H1 (cell line): ENCODE data around the gene SLC25A42. TPM values are rescaled to one million over a fixed set of nuclear protein-coding genes. Genes with fewer than 3 reads are reported as not detected.

Experiments used
- CTCF ChIA-PET: fragments of 300-600 bp; sonication (Branson Sonifier 250); formaldehyde crosslinking; loops from one replicate; lab custom pipeline; 2021; ENCODE audit not compliant: partially characterized antibody; lab: Charles Lee
- POLR2A ChIA-PET: fragments of 300-600 bp; sonication (Branson Sonifier 250); formaldehyde crosslinking; loops from one replicate; lab custom pipeline; 2021; ENCODE audit warnings: inconsistent platforms; ENCODE audit not compliant: partially characterized antibody; lab: Charles Lee
- DNase-seq, 2 experiments: peaks; one replicate each; pipeline versions ENCODE4 v3.0.0 to v3.0.0-alpha.2; 2010 to 2022; ENCODE audit warnings: low spot score in 2 of 2, low read depth in 1 of 2, mixed read lengths in 1 of 2
- FAIRE-seq: peaks from 2 replicates; lab custom pipeline; 2011; peaks lifted over from hg19 to GRCh38; lab: Jason Lieb, UNC
- H2AFZ ChIP-seq: 2 replicates; pipeline ENCODE4 v1.8.1; 2012; ENCODE audit warnings: low read length, inconsistent platforms
- H2AK5ac ChIP-seq: 2 replicates; pipeline ENCODE4 v1.6.1; 2013; ENCODE audit warnings: low read depth, low read length
- H2BK120ac ChIP-seq: replicated peaks from 2 replicates; pipeline ENCODE3; 2013; ENCODE audit warnings: low read depth, low read length, inconsistent platforms
- H2BK12ac ChIP-seq: 2 replicates; pipeline ENCODE4 v1.6.1; 2013; ENCODE audit warnings: low read depth, low read length
- H2BK15ac ChIP-seq: 2 replicates; pipeline ENCODE4 v1.6.1; 2013; ENCODE audit warnings: low read length
- H2BK20ac ChIP-seq: 2 replicates; pipeline ENCODE4 v1.6.1; 2013; ENCODE audit warnings: low read length
- H2BK5ac ChIP-seq: 2 replicates; pipeline ENCODE4 v1.6.1; 2013; ENCODE audit warnings: low read depth, low read length
- H3K14ac ChIP-seq: 2 replicates; pipeline ENCODE4 v1.6.1; 2013; ENCODE audit warnings: inconsistent platforms; ENCODE audit not compliant: insufficient read length
- H3K18ac ChIP-seq: 2 replicates; pipeline ENCODE4 v1.6.1; 2013; ENCODE audit warnings: low read length; ENCODE audit errors: extremely low read depth
- H3K23ac ChIP-seq: 2 replicates; pipeline ENCODE4 v1.6.1; 2013; ENCODE audit warnings: inconsistent platforms; ENCODE audit not compliant: insufficient read length
- H3K23me2 ChIP-seq: 2 replicates; pipeline ENCODE4 v1.6.1; 2013; ENCODE audit warnings: low read depth, low read length
- H3K27ac ChIP-seq: 2 replicates; pipeline ENCODE4 v1.6.1; 2011; ENCODE audit warnings: low read depth, low read length, inconsistent platforms
- H3K27me3 ChIP-seq, 4 experiments: replicated peaks in 1 of 4; 1 replicate in 1 of 4; 2 replicates in 3 of 4; pipeline versions ENCODE4 v1.6.1 to v1.8.1; 2011 to 2013; ENCODE audit warnings: low read length in 3 of 4, mild to moderate bottlenecking in 3 of 4, inconsistent platforms in 2 of 4, mixed read lengths in 2 of 4, moderate library complexity in 1 of 4; ENCODE audit not compliant: control insufficient read depth in 3 of 4, insufficient read depth in 3 of 4; ENCODE audit errors: extremely low read depth in 1 of 4
- H3K36me3 ChIP-seq, 4 experiments: 2 replicates each; pipeline versions ENCODE4 v1.6.1 to v1.8.1; 2011 to 2013; ENCODE audit warnings: mild to moderate bottlenecking in 4 of 4, low read length in 3 of 4, moderate library complexity in 2 of 4, control low read depth in 1 of 4, inconsistent platforms in 1 of 4; ENCODE audit not compliant: insufficient read depth in 4 of 4, control insufficient read depth in 2 of 4
- H3K4ac ChIP-seq: replicated peaks from 2 replicates; pipeline ENCODE3; 2013; ENCODE audit warnings: low read length, low read depth, mixed read lengths, inconsistent platforms; ENCODE audit not compliant: insufficient read length
- H3K4me1 ChIP-seq, 4 experiments: replicated peaks in 1 of 4; 1 replicate in 1 of 4; 2 replicates in 3 of 4; pipeline versions ENCODE4 v1.6.1 to v1.8.1; 2011 to 2013; ENCODE audit warnings: low read length in 3 of 4, inconsistent platforms in 2 of 4, mixed read lengths in 1 of 4; ENCODE audit not compliant: insufficient read depth in 4 of 4, control insufficient read depth in 3 of 4
- H3K4me2 ChIP-seq, 2 experiments: 2 replicates each; pipeline versions ENCODE4 v1.6.1 to v1.8.1; 2011 to 2013; ENCODE audit warnings: low read depth in 2 of 2, low read length in 2 of 2, control low read depth in 1 of 2, inconsistent platforms in 1 of 2, mild to moderate bottlenecking in 1 of 2; ENCODE audit not compliant: insufficient read depth in 1 of 2
- H3K4me3 ChIP-seq, 4 experiments: fragments of 200-600, 300-600 bp in 1 of 4; sonication (generic), shearing (Covaris generic), sonication (Bioruptor Twin) in 1 of 4; 2 replicates each; pipeline versions ENCODE4 v1.5.1 to v1.8.1; 2011 to 2016; ENCODE audit warnings: low read length in 4 of 4, low read depth in 3 of 4, control low read depth in 2 of 4, inconsistent platforms in 2 of 4, mild to moderate bottlenecking in 2 of 4, mixed read lengths in 1 of 4, moderate library complexity in 1 of 4; ENCODE audit not compliant: insufficient read depth in 2 of 4; ENCODE audit errors: extremely low read depth in 1 of 4
- H3K56ac ChIP-seq: replicated peaks from 2 replicates; pipeline ENCODE3; 2013; ENCODE audit warnings: low read depth, mild to moderate bottlenecking, mixed read lengths, low read length, inconsistent platforms; ENCODE audit not compliant: insufficient read length
- H3K79me1 ChIP-seq: 2 replicates; pipeline ENCODE4 v1.6.1; 2013; ENCODE audit warnings: low read depth, low read length, control low read depth
- H3K79me2 ChIP-seq, 2 experiments: 2 replicates each; pipeline versions ENCODE4 v1.6.1 to v1.8.1; 2012 to 2013; ENCODE audit warnings: low read length in 2 of 2, mild to moderate bottlenecking in 2 of 2, inconsistent platforms in 1 of 2; ENCODE audit not compliant: insufficient read depth in 2 of 2, control insufficient read depth in 1 of 2
- H3K9ac ChIP-seq, 4 experiments: replicated peaks in 1 of 4; 1 replicate in 1 of 4; 2 replicates in 3 of 4; pipeline versions ENCODE4 v1.6.1 to v1.8.1; 2011 to 2013; ENCODE audit warnings: low read depth in 3 of 4, low read length in 3 of 4, control low read depth in 2 of 4, mild to moderate bottlenecking in 2 of 4, moderate library complexity in 2 of 4, inconsistent platforms in 1 of 4; ENCODE audit errors: extremely low read depth in 1 of 4
- H3K9me3 ChIP-seq, 2 experiments: 2 replicates each; pipeline versions ENCODE4 v1.6.1 to v1.8.1; 2012 to 2013; ENCODE audit warnings: mild to moderate bottlenecking in 2 of 2, moderate library complexity in 2 of 2, control low read depth in 1 of 2, inconsistent platforms in 1 of 2, low read depth in 1 of 2, low read length in 1 of 2, mixed read lengths in 1 of 2; ENCODE audit not compliant: insufficient read depth in 2 of 2
- H4K20me1 ChIP-seq, 2 experiments: replicated peaks in 1 of 2; 2 replicates each; pipeline versions ENCODE3 to v1.8.1; 2011 to 2013; ENCODE audit warnings: inconsistent platforms in 2 of 2, low read length in 2 of 2, mild to moderate bottlenecking in 1 of 2; ENCODE audit not compliant: insufficient read depth in 2 of 2, control insufficient read depth in 1 of 2
- H4K5ac ChIP-seq: 2 replicates; pipeline ENCODE4 v1.6.1; 2013; ENCODE audit warnings: low read length, low read depth, mixed read lengths, inconsistent platforms; ENCODE audit not compliant: insufficient read length
- H4K8ac ChIP-seq: 2 replicates; pipeline ENCODE4 v1.8.0; 2013; ENCODE audit warnings: mild to moderate bottlenecking, moderate library complexity, low read length, inconsistent platforms; ENCODE audit not compliant: insufficient read depth; ENCODE audit errors: extremely low read depth
- H4K91ac ChIP-seq: replicated peaks from 2 replicates; pipeline ENCODE3; 2013; ENCODE audit warnings: low read length, mixed read lengths, inconsistent platforms; ENCODE audit not compliant: insufficient read length
- ASH2L ChIP-seq: fragments of 200-600, 300-600 bp; sonication (generic); IDR thresholded peaks from one replicate; pipeline ENCODE4 v1.7.1; 2017; ENCODE audit warnings: low read length
- BACH1 ChIP-seq: IDR thresholded peaks from 2 replicates; pipeline ENCODE4 v1.6.1; 2012; ENCODE audit warnings: low read length, improper control_type of control experiment
- EGR1 ChIP-seq: IDR thresholded peaks from 2 replicates; pipeline ENCODE4 v1.6.1; 2011; ENCODE audit warnings: low read depth, low read length, borderline replicate concordance
- EP300 ChIP-seq, 2 experiments: IDR thresholded peaks; 1 replicate in 1 of 2; 2 replicates in 1 of 2; pipeline ENCODE4 v1.6.1; 2011 to 2012; ENCODE audit warnings: low read depth in 2 of 2, low read length in 2 of 2, mild to moderate bottlenecking in 2 of 2, borderline replicate concordance in 1 of 2, inconsistent platforms in 1 of 2, moderate library complexity in 1 of 2
- HDAC6 ChIP-seq: IDR thresholded peaks from one replicate; pipeline ENCODE4 v1.7.1; 2012; ENCODE audit warnings: low read depth, mild to moderate bottlenecking, inconsistent platforms, low read length, moderate library complexity
- RBBP5 ChIP-seq: IDR thresholded peaks from 2 replicates; pipeline ENCODE4 v1.7.1; 2012; ENCODE audit warnings: low read depth, mild to moderate bottlenecking, inconsistent platforms, low read length, moderate library complexity, borderline replicate concordance
- WGBS, 2 experiments: shearing (Covaris generic) in 1 of 2; methylation state at CpG; one replicate each; pipeline versions ENCODE4 v1.1.6 to v1.1.7; 2013 to 2015; ENCODE audit warnings: low lambda C conversion rate in 2 of 2, mixed read lengths in 2 of 2, inconsistent platforms in 1 of 2, low coverage in 1 of 2, missing lambda C conversion rate in 1 of 2; ENCODE audit not compliant: insufficient replicate concordance in 2 of 2, insufficient coverage in 1 of 2, insufficient read length in 1 of 2; ENCODE audit errors: extremely low coverage in 1 of 2, missing lambda C conversion rate in 1 of 2; 5-methylcytosine and 5-hydroxymethylcytosine counted together
- polyA plus RNA-seq, 7 experiments: library from polyadenylated mRNA; depleted of rRNA in 3 of 7; stranded (reverse) in 5 of 7; unstranded in 2 of 7; fragments of >200 nt in 5 of 7; fragments of 200-250 nt in 2 of 7; gene quantifications; 1 replicate in 5 of 7; 2 replicates in 1 of 7; 4 replicates in 1 of 7; pipeline versions ENCODE4 v1.2.1 to v1.2.3, GENCODE V29; 2011 to 2013; ENCODE audit warnings: missing spikeins in 2 of 7, mixed read lengths in 2 of 7
- total RNA-seq: library from RNA; stranded (reverse); fragmentation: NEBNext Ultra II Directional; extraction: Animal tissue kit (Norgen Biotek cat#: 25700); gene quantifications from 2 replicates; pipeline ENCODE4 v1.2.1, GENCODE V29; 2021

Gene SLC25A42
- total and polyA plus RNA-seq, 2 of the 8 experiments (the other 6 are each of a cell fraction or from before 2014, with no cell fraction given), result 5.9 to 6.2 TPM

DNA sequence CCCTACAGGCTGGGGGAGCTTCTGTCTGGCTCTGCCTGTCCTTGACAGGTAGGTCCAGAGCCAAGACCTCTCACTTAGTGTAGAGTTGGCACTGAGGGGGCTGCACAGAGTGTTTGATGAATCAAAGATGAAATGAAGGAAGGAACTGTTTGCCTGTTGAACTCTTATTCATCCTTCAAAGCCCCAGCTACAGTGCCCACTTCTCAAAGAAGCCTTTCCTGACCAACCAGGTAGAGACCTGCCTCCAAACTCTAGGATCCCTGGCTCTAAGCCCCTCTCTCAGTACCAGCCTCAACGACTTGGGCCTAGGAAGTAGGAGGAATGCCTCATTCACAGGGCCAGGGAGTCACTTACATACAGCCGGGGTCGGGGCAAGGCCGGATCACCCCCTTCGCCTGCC is 83.5 kb downstream of the SLC25A42 start:
- H3K27ac ChIP-seq, result no peak overlapping the region
- no peak overlapping the region for H4K8ac ChIP-seq
- no peak overlapping the region for H4K91ac ChIP-seq
- H2BK15ac ChIP-seq, result no peak overlapping the region
- ChIA-PET CTCF (interaction anchor here (0.7 to 4.7 kb wide), 8 partner anchors 8 to 59 kb away, joined by 3 to 85 read pairs (median 4); no protein-coding TSS in a partner anchor), POLR2A (interaction anchor here (0.7 to 5.7 kb wide), 6 partner anchors 9 to 27 kb away, joined by 3 to 33 read pairs (median 4); partner anchors contain the start of gene MEF2B)
- H2BK5ac ChIP-seq, result no peak overlapping the region
- H3K27me3 ChIP-seq, result no peaks in the 10 kb centered on the region
- no peak overlapping the region for H3K4me2 ChIP-seq
- WGBS, 2 experiments, result 100% methylated on average over 1 of the region's 5 CpGs; no CpG with 5 or more reads in 1 of the 2 experiments
- no peaks in the 10 kb centered on the region for H3K79me2 ChIP-seq
- H2AFZ ChIP-seq, result no peak overlapping the region
- no peak overlapping the region for H3K23ac ChIP-seq
- no peaks in the 10 kb centered on the region for H3K9me3 ChIP-seq
- no peak overlapping the region for H3K9ac ChIP-seq
- FAIRE-seq (no peak), DNase-seq (no peak)
- H2AK5ac ChIP-seq, result no peak overlapping the region
- H3K4ac ChIP-seq, result no peak overlapping the region
- peaks cover 0 to 2% (median under 1%) of the 10 kb centered on the region in 4 experiments; a peak in 2 of 7 replicates for H3K4me1 ChIP-seq
- H3K36me3 ChIP-seq, result no peaks in the 10 kb centered on the region
- H4K5ac ChIP-seq, result no peak overlapping the region
- no peak overlapping the region for H2BK12ac ChIP-seq
- no peak overlapping the region for H3K4me3 ChIP-seq
- H3K56ac ChIP-seq, result no peak overlapping the region
- no peak overlapping the region for H2BK120ac ChIP-seq
- no peak overlapping the region for H3K14ac ChIP-seq
- H3K23me2 ChIP-seq, result no peaks in the 10 kb centered on the region
- H2BK20ac ChIP-seq, result no peak overlapping the region
- no peak overlapping the region for H3K18ac ChIP-seq
- H4K20me1 ChIP-seq, result no peaks in the 10 kb centered on the region
- H3K79me1 ChIP-seq, result no peaks in the 10 kb centered on the region
- no peak for TF ChIP-seq EP300 (IDR thresholded peaks at IDR 0.05; ENCODE audit: borderline replicate concordance in 1 of 2, low read depth in 2 of 2, low read length in 2 of 2)
- no peak for TF ChIP-seq HDAC6
- TF ChIP-seq ASH2L, result no peak
- no peak for TF ChIP-seq EGR1
- TF ChIP-seq RBBP5, result no peak
- no peak for TF ChIP-seq BACH1
